PFSK-1 (cell line): ENCODE results near the gene KCNQ5.

Experiments used
- FOXP2 ChIP-seq: optimal IDR thresholded peaks from 2 replicates; pipeline ENCODE3; 2011; ENCODE audit warnings: borderline replicate concordance, control low read depth, inconsistent platforms; ENCODE audit not compliant: insufficient read depth; ENCODE audit errors: extremely low read length, extremely low read depth
- POLR2AphosphoS5 ChIP-seq: IDR thresholded peaks from 2 replicates; pipeline ENCODE4 v1.6.1; 2012; ENCODE audit warnings: low read depth, mild to moderate bottlenecking, control low read depth, low read length, moderate library complexity
- REST ChIP-seq, 2 experiments: IDR thresholded peaks; 2 replicates each; pipeline versions ENCODE4 v1.6.1 to v1.8.0; 2011 to 2012; ENCODE audit warnings: low read depth in 2 of 2, low read length in 2 of 2, control low read depth in 1 of 2, inconsistent platforms in 1 of 2, mild to moderate bottlenecking in 1 of 2, moderate library complexity in 1 of 2; ENCODE audit not compliant: insufficient read depth in 1 of 2
- SIN3A ChIP-seq: IDR thresholded peaks from 2 replicates; pipeline ENCODE4 v1.6.1; 2012; ENCODE audit warnings: mild to moderate bottlenecking, low read length, moderate library complexity, borderline replicate concordance; ENCODE audit not compliant: insufficient read depth
- TAF1 ChIP-seq: IDR thresholded peaks from 2 replicates; pipeline ENCODE4 v1.6.1; 2012; ENCODE audit warnings: low read length, control low read depth, borderline replicate concordance; ENCODE audit not compliant: insufficient read depth

Gene KCNQ5

GRCh38 chr6:72709431-72709830, 87.6 kb downstream of the KCNQ5 start:
- TF ChIP-seq FOXP2: no peak
- no peak for TF ChIP-seq TAF1
- TF ChIP-seq POLR2AphosphoS5: no peak
- TF ChIP-seq REST (IDR thresholded peaks at IDR 0.05; ENCODE audit: insufficient read depth in 1 of 2, low read depth in 2 of 2, low read length in 2 of 2): no peak
- TF ChIP-seq SIN3A: no peak

- TF ChIP-seq POLR2AphosphoS5 (no peak), FOXP2 (no peak), SIN3A (no peak), REST (IDR thresholded peaks at IDR 0.05; ENCODE audit: insufficient read depth in 1 of 2, low read depth in 2 of 2, low read length in 2 of 2) (no peak), TAF1 (no peak)
Measured at GRCh38 chr6:72711731-72712130, 89.9 kb downstream of the KCNQ5 start.

GRCh38 chr6:72712910-72713309, 91.0 kb downstream of the KCNQ5 start:
- TF ChIP-seq SIN3A (no peak), TAF1 (no peak), FOXP2 (no peak), REST (IDR thresholded peaks at IDR 0.05; ENCODE audit: insufficient read depth in 1 of 2, low read depth in 2 of 2, low read length in 2 of 2) (no peak), POLR2AphosphoS5 (no peak)

GRCh38 chr6:72715119-72715518, 93.3 kb downstream of the KCNQ5 start:
- no peak for TF ChIP-seq SIN3A
- TF ChIP-seq FOXP2: no peak
- no peak for TF ChIP-seq POLR2AphosphoS5
- TF ChIP-seq REST (IDR thresholded peaks at IDR 0.05; ENCODE audit: insufficient read depth in 1 of 2, low read depth in 2 of 2, low read length in 2 of 2): no peak
- TF ChIP-seq TAF1: no peak

- TF ChIP-seq SIN3A: no peak
Measured at GRCh38 chr6:72716916-72717315, 95.1 kb downstream of the KCNQ5 start.
